Cardiac fibroblast (primary cell): ENCODE data around the gene LEP.
"Not testable (repeated sequence)": the region's sequence is repeated elsewhere in the genome, so short reads cannot be mapped to it uniquely, and the experiment has no call there.

ENCODE experiments used
- DNase-seq, 2 donors: peaks; one replicate each; pipeline versions ENCODE4 v3.0.0 to v3.0.0-alpha.2; 2010; ENCODE audit warnings: low read depth in 2 of 2
- H3K4me3 ChIP-seq, 2 donors: replicated peaks in 1 of 2; 1 replicate in 1 of 2; 2 replicates in 1 of 2; pipeline ENCODE4 v1.5.1; 2011; ENCODE audit warnings: low read depth in 2 of 2, low read length in 2 of 2, mild to moderate bottlenecking in 2 of 2, moderate library complexity in 1 of 2
- CTCF ChIP-seq: IDR thresholded peaks from one replicate; pipeline ENCODE4 v1.5.1; 2011; ENCODE audit warnings: low read depth, mild to moderate bottlenecking, low read length, inconsistent platforms

The LEP gene

GRCh38 chr7:128231677-128232076 lies 9.4 kb upstream of the LEP start:
- no peak for TF ChIP-seq CTCF
- no peak overlapping the region for H3K4me3 ChIP-seq
- DNase-seq = no peak

GRCh38 chr7:128233471-128233870 lies 7.6 kb upstream of the LEP start:
- H3K4me3 ChIP-seq = no peak overlapping the region
- TF ChIP-seq CTCF = no peak

GRCh38 chr7:128234476-128235026 lies 6.5 kb upstream of the LEP start:
- no peak overlapping the region for H3K4me3 ChIP-seq
- no peak for DNase-seq
- no peak for TF ChIP-seq CTCF

More at GRCh38 chr7:128233471-128233870, 7.6 kb upstream of the LEP start:
- no peak for DNase-seq

- no peak for TF ChIP-seq CTCF
- no peak for DNase-seq
- H3K4me3 ChIP-seq = no peak overlapping the region
These were observed 5.6 kb upstream of the LEP start for GRCh38 chr7:128235471-128235870.

- no peak overlapping the region for H3K4me3 ChIP-seq
- peak; percentile 79 to 96 for DNase-seq
- TF ChIP-seq CTCF = no peak
These were observed 4.0 kb upstream of the LEP start for GRCh38 chr7:128236924-128237586.

GRCh38 chr7:128239146-128239545 lies 1.9 kb upstream of the LEP start:
- not testable (repeated sequence) for H3K4me3 ChIP-seq, DNase-seq

GRCh38 chr7:128242661-128243060 lies 1.6 kb downstream of the LEP start:
- no peak overlapping the region for H3K4me3 ChIP-seq
- TF ChIP-seq CTCF = no peak
- DNase-seq = no peak
